Body of pancreas (tissue), 4 donors: ENCODE data around the gene DPY19L3. TPM values are rescaled to one million over a fixed set of nuclear protein-coding genes. Genes with fewer than 3 reads are reported as not detected.

Source experiments
- ATAC-seq: fragments of 150-250 bp; one replicate; pipeline ENCODE4 v1.9.1; 2016
- DNase-seq, 4 donors: peaks; one replicate each; pipeline ENCODE4 v3.0.0-alpha.2; 2019
- H3K27ac ChIP-seq, 4 donors: fragments of 200-600 bp; sonication (generic); 1 replicate in 3 of 4; 2 replicates in 1 of 4; pipeline versions ENCODE4 v1.5.1 to v1.6.1; 2016 to 2019; ENCODE audit warnings: mild to moderate bottlenecking in 1 of 4, mixed read lengths in 1 of 4, moderate library complexity in 1 of 4
- H3K27me3 ChIP-seq, 2 donors: fragments of 200-600 bp; sonication (generic); one replicate each; pipeline ENCODE4 v1.6.0; 2016; ENCODE audit warnings: mild to moderate bottlenecking in 1 of 2
- H3K36me3 ChIP-seq, 2 donors: fragments of 200-600 bp; sonication (generic); replicated peaks in 1 of 2; 2 replicates each; pipeline ENCODE4 v1.5.1; 2016; ENCODE audit warnings: low read depth in 2 of 2; ENCODE audit not compliant: insufficient read depth in 1 of 2
- H3K4me1 ChIP-seq: fragments of 200-600 bp; sonication (generic); one replicate; pipeline ENCODE4 v1.6.0; 2016
- H3K4me3 ChIP-seq, 2 donors: fragments of 200-600 bp; sonication (generic); 1 replicate in 1 of 2; 2 replicates in 1 of 2; pipeline ENCODE4 v1.5.1; 2016 to 2019
- H3K9me3 ChIP-seq, 3 donors: fragments of 200-600 bp; sonication (generic); 1 replicate in 2 of 3; 2 replicates in 1 of 3; pipeline ENCODE4 v1.5.1; 2016
- POLR2A ChIP-seq, 3 donors: fragments of 450-650 bp; IDR thresholded peaks; one replicate each; pipeline ENCODE4 v1.6.1; 2016; ENCODE audit warnings: antibody characterized with exemption in 3 of 3, mild to moderate bottlenecking in 2 of 3
- WGBS, 2 donors: methylation state at CpG; one replicate each; pipeline ENCODE4 v1.1.5; 2017; 5-methylcytosine and 5-hydroxymethylcytosine counted together
- intact Hi-C: fragments of 100-400 bp; cut with DNase I; formaldehyde crosslinking; loops from one replicate; pipeline ENCODE4 v1.15.1; 2023
- total RNA-seq, 2 donors: library from RNA; depleted of rRNA; stranded (reverse); fragments of >200 nt; gene quantifications; one replicate each; pipeline ENCODE4 v1.1.0, GENCODE V29; 2016
- TF ChIP-seq, protein P1 (sequence below), 7 experiments: fragments of 450-650 bp in 4 of 7; fragments of 200-600 bp in 3 of 7; sonication (generic) in 3 of 7; IDR thresholded peaks; one replicate each; pipeline ENCODE4 v1.5.1; 2016 to 2019; ENCODE audit warnings: antibody characterized with exemption in 7 of 7

DPY19L3 gene
- total RNA-seq, 2 donors from 2014 or later, result 14.3 to 24.4 TPM

DNA sequence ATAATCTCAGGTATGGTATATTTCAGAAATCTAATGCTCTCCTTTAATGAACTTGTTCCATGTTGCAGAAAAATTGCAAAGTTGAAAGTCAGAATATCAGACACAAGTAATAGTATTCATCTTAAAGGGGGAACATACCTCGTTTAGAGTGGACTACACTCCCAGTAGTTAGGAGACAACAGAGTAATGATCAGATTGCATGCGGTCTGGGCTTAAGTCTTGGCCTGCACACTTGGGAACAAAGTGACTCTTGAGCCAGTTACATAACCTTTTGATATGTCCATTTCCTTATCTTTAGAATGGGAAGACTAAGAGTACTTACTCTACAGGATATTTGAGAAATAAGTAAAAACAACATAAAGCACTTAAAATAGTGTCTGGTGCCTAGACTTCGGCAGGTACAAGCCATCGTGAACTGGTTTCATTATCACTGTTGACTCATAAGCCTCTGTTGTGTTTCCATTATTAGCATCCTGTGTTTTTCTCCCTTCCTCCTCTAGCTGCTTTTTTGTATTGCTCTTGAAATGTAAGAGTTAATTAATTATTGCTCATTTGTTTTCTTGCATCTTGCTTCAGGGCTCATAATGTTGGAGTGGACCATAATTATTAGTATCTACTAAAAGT lies 53.0 kb downstream of the DPY19L3 start:
- Histone ChIP-seq H3K9me3 (no peaks in the 10 kb centered on the region), H3K4me3 (no peak overlapping the region), H3K4me1 (no peaks in the 10 kb centered on the region), H3K27ac (no peak overlapping the region), H3K27me3 (no peaks in the 10 kb centered on the region), H3K36me3 (no peaks in the 10 kb centered on the region)
- TF ChIP-seq POLR2A (IDR thresholded peaks at IDR 0.05), result no peak
- TF ChIP-seq, protein P1, sequence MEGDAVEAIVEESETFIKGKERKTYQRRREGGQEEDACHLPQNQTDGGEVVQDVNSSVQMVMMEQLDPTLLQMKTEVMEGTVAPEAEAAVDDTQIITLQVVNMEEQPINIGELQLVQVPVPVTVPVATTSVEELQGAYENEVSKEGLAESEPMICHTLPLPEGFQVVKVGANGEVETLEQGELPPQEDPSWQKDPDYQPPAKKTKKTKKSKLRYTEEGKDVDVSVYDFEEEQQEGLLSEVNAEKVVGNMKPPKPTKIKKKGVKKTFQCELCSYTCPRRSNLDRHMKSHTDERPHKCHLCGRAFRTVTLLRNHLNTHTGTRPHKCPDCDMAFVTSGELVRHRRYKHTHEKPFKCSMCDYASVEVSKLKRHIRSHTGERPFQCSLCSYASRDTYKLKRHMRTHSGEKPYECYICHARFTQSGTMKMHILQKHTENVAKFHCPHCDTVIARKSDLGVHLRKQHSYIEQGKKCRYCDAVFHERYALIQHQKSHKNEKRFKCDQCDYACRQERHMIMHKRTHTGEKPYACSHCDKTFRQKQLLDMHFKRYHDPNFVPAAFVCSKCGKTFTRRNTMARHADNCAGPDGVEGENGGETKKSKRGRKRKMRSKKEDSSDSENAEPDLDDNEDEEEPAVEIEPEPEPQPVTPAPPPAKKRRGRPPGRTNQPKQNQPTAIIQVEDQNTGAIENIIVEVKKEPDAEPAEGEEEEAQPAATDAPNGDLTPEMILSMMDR (IDR thresholded peaks at IDR 0.05), result no peak
- WGBS, 2 donors, result 62 to 74% methylated on average over 4 of the region's 4 CpGs
- ATAC-seq, result no peak
- intact Hi-C loops, result no loop called here
- no peak for DNase-seq

DNA sequence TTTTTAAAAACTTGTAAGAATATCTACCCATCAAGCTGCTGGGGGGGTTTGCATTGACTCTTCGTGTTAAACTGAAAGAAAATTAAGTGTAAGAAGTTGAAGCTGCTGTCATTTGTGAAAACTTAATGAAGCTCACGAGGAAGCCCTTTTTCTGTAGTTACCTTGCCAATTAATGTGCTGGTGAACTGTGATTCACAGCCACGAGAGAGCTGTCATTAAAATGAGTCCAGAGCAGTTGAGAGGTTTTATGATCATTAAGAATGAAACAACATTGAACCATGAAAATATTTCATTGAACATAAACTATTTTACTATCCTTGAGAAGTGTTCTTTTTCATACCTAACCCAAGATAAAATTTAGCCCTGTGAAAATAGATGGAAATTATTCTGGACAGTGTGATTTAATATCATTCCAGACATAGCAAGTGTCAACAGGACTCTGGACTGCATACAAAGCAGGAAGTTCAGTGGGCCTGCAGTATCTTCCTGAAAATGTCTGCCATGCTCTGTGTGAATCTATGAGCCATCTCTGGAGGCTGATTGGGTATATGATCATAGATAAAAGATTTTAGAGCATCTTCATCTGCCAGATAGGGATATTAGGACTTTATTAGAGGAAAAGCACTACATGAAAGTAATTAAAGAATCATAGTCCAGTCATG lies 53.8 kb downstream of the DPY19L3 start:
- intact Hi-C loops, result no loop called here
- 76 to 82% methylated on average over 3 of the region's 3 CpGs for WGBS, 2 donors
- H3K27ac ChIP-seq, result no peak overlapping the region
- no peak overlapping the region for H3K4me3 ChIP-seq
- DNase-seq (no peak), ATAC-seq (no peak)
- TF ChIP-seq POLR2A (IDR thresholded peaks at IDR 0.05), result no peak
- no peaks in the 10 kb centered on the region for H3K9me3 ChIP-seq
- no peaks in the 10 kb centered on the region for H3K4me1 ChIP-seq
- no peaks in the 10 kb centered on the region for H3K36me3 ChIP-seq
- no peaks in the 10 kb centered on the region for H3K27me3 ChIP-seq

DNA sequence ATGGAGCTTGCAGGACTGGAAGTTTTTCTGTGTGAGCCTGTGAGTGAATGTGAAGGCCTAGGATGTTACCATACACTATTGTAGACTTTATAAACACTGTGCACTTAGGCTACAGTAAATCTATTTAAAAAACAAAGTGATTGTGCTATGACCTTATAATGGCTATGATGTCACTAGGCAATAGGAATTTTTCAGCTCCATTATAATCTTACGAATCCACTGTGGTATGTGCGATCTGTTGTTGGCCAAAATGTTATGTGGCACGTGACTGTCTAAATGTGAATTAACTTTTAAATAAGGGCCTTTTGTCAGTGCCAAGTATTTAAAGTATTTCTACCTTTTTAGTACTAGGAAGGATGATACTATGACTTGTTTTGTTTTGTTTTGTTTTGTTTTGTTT lies 54.9 kb downstream of the DPY19L3 start:
- no peaks in the 10 kb centered on the region for H3K36me3 ChIP-seq
- WGBS, 2 donors, result 90 to 93% methylated on average over 3 of the region's 3 CpGs

DNA sequence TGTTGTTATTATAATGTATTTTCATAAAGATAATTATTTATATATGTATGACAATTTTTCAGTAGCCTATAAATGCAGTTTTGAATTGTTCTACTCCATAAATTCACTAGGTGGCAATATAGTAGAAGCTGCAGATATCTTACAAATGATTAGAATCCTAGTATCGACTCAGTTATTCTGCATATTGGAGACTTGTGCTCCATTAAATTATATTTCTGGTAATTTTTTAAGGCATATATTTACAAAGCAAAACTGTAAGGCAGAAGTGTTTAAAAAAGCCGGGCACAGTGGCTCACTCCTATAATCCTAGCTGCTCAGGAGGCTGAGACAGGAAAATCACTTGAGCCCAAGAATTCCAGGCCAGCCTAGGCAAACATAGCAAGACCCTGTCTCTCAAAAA lies 58.7 kb downstream of the DPY19L3 start:
- TF ChIP-seq POLR2A (IDR thresholded peaks at IDR 0.05), result no peak
- TF ChIP-seq, protein P1 (IDR thresholded peaks at IDR 0.05), result peak in 1 of 7 experiments; percentile 29
- intact Hi-C loops, result no loop called here
- DNase-seq, result no peak

More for the DNA sequence above, 54.9 kb downstream of the DPY19L3 start:
- Histone ChIP-seq H3K27me3 (no peaks in the 10 kb centered on the region), H3K4me3 (no peak overlapping the region), H3K4me1 (no peaks in the 10 kb centered on the region), H3K9me3 (no peaks in the 10 kb centered on the region), H3K27ac (no peak overlapping the region)
- ATAC-seq, result no peak
- intact Hi-C loops, result no loop called here
- no peak for DNase-seq
- TF ChIP-seq POLR2A (IDR thresholded peaks at IDR 0.05), result no peak
- TF ChIP-seq, protein P1 (IDR thresholded peaks at IDR 0.05), result no peak

DNA sequence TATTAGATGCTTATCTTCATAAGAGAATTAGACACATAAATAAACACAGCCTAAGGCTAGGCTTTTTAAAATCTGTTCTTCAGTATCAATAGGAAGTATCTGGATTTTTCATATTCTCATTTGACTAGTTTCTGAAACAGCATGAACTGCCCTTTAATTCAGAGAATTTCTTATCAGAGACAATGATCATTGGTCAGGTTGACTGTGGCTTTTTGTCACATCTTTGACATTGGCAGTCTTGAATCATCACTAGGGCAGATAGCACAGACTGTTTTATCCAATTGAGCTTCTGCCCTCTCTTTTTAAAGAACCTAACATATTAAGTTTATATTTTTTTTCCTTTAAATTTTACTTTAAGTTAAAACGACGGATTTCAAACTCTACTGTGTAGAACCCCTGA lies 59.6 kb downstream of the DPY19L3 start:
- Histone ChIP-seq H3K27me3 (no peaks in the 10 kb centered on the region), H3K4me3 (no peak overlapping the region), H3K27ac (no peak overlapping the region), H3K4me1 (no peaks in the 10 kb centered on the region), H3K9me3 (no peaks in the 10 kb centered on the region), H3K36me3 (no peaks in the 10 kb centered on the region)
- no peak for DNase-seq
- intact Hi-C loops, result no loop called here
- 85 to 92% methylated on average over 2 of the region's 2 CpGs for WGBS, 2 donors
- TF ChIP-seq, protein P1 (IDR thresholded peaks at IDR 0.05), result no peak
- no peak for TF ChIP-seq POLR2A (IDR thresholded peaks at IDR 0.05)
- no peak for ATAC-seq

More for the DNA sequence above, 58.7 kb downstream of the DPY19L3 start:
- Histone ChIP-seq H3K27ac (no peak overlapping the region), H3K9me3 (no peaks in the 10 kb centered on the region), H3K27me3 (no peaks in the 10 kb centered on the region), H3K4me3 (no peak overlapping the region), H3K4me1 (no peaks in the 10 kb centered on the region), H3K36me3 (no peaks in the 10 kb centered on the region)
- no peak for ATAC-seq
- 88 to 90% methylated on average over 2 of the region's 2 CpGs for WGBS, 2 donors
